Measurements from ENCODE around the gene TRIM14. TPM values are rescaled to one million over a fixed set of nuclear protein-coding genes. Genes with fewer than 3 reads are reported as not detected.

The TRIM14 gene
- total RNA-seq (2012; rRNA removed) (3.0 and 3.1 TPM in 2 replicates), polyA plus RNA-seq (2012; rRNA removed) (8.5 and 8.8 TPM in 2 replicates), Bru-seq, nascent RNA (percentile 43 among the genes with signal in this experiment), BruChase-seq, experiment 1, labeled RNA remaining after a 6-hour chase (percentile 46 among the genes with signal in this experiment), BruChase-seq, experiment 2, labeled RNA remaining after a 2-hour chase (percentile 42 among the genes with signal in this experiment)
- 4.9 and 10.8 TPM in 2 replicates for polyA plus RNA-seq (2012; cell fraction: cytosol; rRNA removed)
- polyA plus RNA-seq (2012; cell fraction: nucleus; rRNA removed; ENCODE audit: low replicate concordance): 9.1 and 11.8 TPM in 2 replicates
- long read RNA-seq, full-length matches to known transcripts: 2 of 14 reads
- long read RNA-seq, partial matches to known transcripts: 2 of 14 reads
- long read RNA-seq, other reads (novel, unspliced or antisense): 10 of 14 reads

- peak within 1 kb of the TSS; percentile 76 for H3K23ac ChIP-seq (ENCODE audit: low read depth, low read length)
- peak within 1 kb of the TSS; percentile 75; the same call in 1 of the 2 replicates for H3K56ac ChIP-seq (ENCODE audit: extremely low read depth, insufficient read depth, low read length)
- H3K79me1 ChIP-seq (ENCODE audit: low read depth in 1 of 2, low read length in 2 of 2): peaks cover 5 to 15% of the 10 kb centered on the region in 2 experiments; a peak in 2 of 4 replicates
- no peaks in the 10 kb centered on the region for H3K9me3 ChIP-seq (ENCODE audit: control insufficient read depth, insufficient read depth, low read length)
- peak within 1 kb of the TSS; percentile 70 for H3K4me3 ChIP-seq (ENCODE audit: insufficient read depth, low read depth, low read length)
- intact Hi-C loops (cut with micrococcal nuclease) (loop anchor here (2.0 kb wide), 2 partner anchors 144 to 196 kb away; partner anchors contain the start of gene TRMO), in situ Hi-C loops (cut with MboI; ENCODE audit: low sequenced_read_pairs) (no loop called here), dilution Hi-C loops (cut with HindIII; ENCODE audit: low sequenced_read_pairs, unreplicated experiment) (no loop called here)
- no TSS peak for BruUV-seq (replicated peaks)
- H2AK9ac ChIP-seq (replicated peaks; ENCODE audit: low read depth, low read length, poor library complexity): peak within 1 kb of the TSS; percentile 91
- H3K4me1 ChIP-seq (ENCODE audit: control insufficient read depth, insufficient read depth, low read length): no peaks in the 10 kb centered on the region
- no peaks in the 10 kb centered on the region for H3K36me3 ChIP-seq (ENCODE audit: control insufficient read depth, insufficient read depth, low read length)
- peak within 1 kb of the TSS; percentile 97 for H2AFZ ChIP-seq (replicated peaks; ENCODE audit: low read length, poor library complexity)
- no peaks in the 10 kb centered on the region for H3K27me3 ChIP-seq (ENCODE audit: control insufficient read depth, insufficient read depth, low read length)
- 0 out of 2 replicates have a peak within 1 kb of the TSS, but pooled peaks have one; percentile 20 for H2BK20ac ChIP-seq (ENCODE audit: low read depth, low read length)
- peak within 1 kb of the TSS; percentile 10 for H3K27ac ChIP-seq (ENCODE audit: insufficient read depth, low read length)
- peak within 1 kb of the TSS; percentile 91 for H3K4me2 ChIP-seq (ENCODE audit: low read depth, low read length)
- ATAC-seq (ENCODE audit: low read depth) (peak; percentile 98), DNase-seq (peak; percentile 55)
- H2BK5ac ChIP-seq (ENCODE audit: low read depth, low read length, poor library complexity, severe bottlenecking): no peak within 1 kb of the TSS
- peak within 1 kb of the TSS; percentile 16; the same call in 1 of the 2 replicates for H3K18ac ChIP-seq (ENCODE audit: low read depth, low read length)
- WGBS, 2 experiments (ENCODE audit: extremely low coverage in 2 of 2, insufficient read length in 1 of 2): 10% methylated on average over 32 of the region's 71 CpGs; no CpG with 5 or more reads in 1 of the 2 experiments
- H2BK15ac ChIP-seq (ENCODE audit: low read depth, low read length): peak within 1 kb of the TSS; percentile 5; the same call in 1 of the 3 replicates
- H2AK5ac ChIP-seq (ENCODE audit: low read depth, low read length): peak within 1 kb of the TSS; percentile 45; the same call in 1 of the 2 replicates
- H3K4ac ChIP-seq (ENCODE audit: low read depth, low read length): peak within 1 kb of the TSS; percentile 54
- peak within 1 kb of the TSS; percentile 68 to 94 for H4K8ac ChIP-seq (ENCODE audit: low read depth in 2 of 2, low read length in 2 of 2)
- ChIA-PET CTCF (interaction anchor here (0.7 to 1.0 kb wide), 2 partner anchors 138 to 141 kb away, joined by 3 to 5 read pairs; no protein-coding TSS in a partner anchor), POLR2A (ENCODE audit: unreplicated experiment) (interaction anchor here (0.6 kb wide), 1 partner anchor 177 kb away, joined by 9 read pairs; no protein-coding TSS in a partner anchor)
- H4K91ac ChIP-seq (ENCODE audit: insufficient read depth, low read depth, low read length): peak within 1 kb of the TSS; percentile 62
- peak within 1 kb of the TSS; percentile 56; the same call in 1 of the 2 replicates for H4K5ac ChIP-seq (ENCODE audit: low read depth, low read length)
- H3K14ac ChIP-seq (replicated peaks; ENCODE audit: low read depth, low read length): peak within 1 kb of the TSS; percentile 71
- H4K20me1 ChIP-seq (ENCODE audit: insufficient read depth, low read length): no peaks in the 10 kb centered on the region
- H3K9ac ChIP-seq (ENCODE audit: low read depth, low read length): peak within 1 kb of the TSS; percentile 38
- H2BK120ac ChIP-seq (ENCODE audit: low read depth, low read length): peak within 1 kb of the TSS; percentile 72
- H3K9me1 ChIP-seq (ENCODE audit: insufficient read depth, low read length): peaks cover 3% of the 10 kb centered on the region; the same call in 1 of the 2 replicates
- no peak for TF ChIP-seq MAFK (IDR thresholded peaks at IDR 0.05; ENCODE audit: low read depth, low read length)
- TF ChIP-seq MXI1 (IDR thresholded peaks at IDR 0.05; ENCODE audit: borderline replicate concordance, low read depth, low read length): peak; percentile 78; the same call in 1 of the 2 replicates
- peak; percentile 25; the same call in 1 of the 2 replicates for TF ChIP-seq SMC3 (IDR thresholded peaks at IDR 0.05; ENCODE audit: low read depth, low read length)
- TF ChIP-seq MAZ (IDR thresholded peaks at IDR 0.05; ENCODE audit: borderline replicate concordance, low read depth, low read length): no peak
- TF ChIP-seq CHD1 (IDR thresholded peaks at IDR 0.05; ENCODE audit: low read depth, low read length): no peak
- peak; percentile 46 for TF ChIP-seq CTCF (conservative IDR thresholded peaks at IDR 0.05; ENCODE audit: low read depth, low read length)
- TF ChIP-seq BHLHE40 (IDR thresholded peaks at IDR 0.05; ENCODE audit: low read depth, low read length): peak; percentile 75; the same call in 1 of the 2 replicates
- TF ChIP-seq RAD21 (IDR thresholded peaks at IDR 0.05; ENCODE audit: low read length): peak; percentile 39
- TF ChIP-seq RCOR1 (IDR thresholded peaks at IDR 0.05; ENCODE audit: insufficient replicate concordance, low read length): no peak
- TF ChIP-seq CEBPB (IDR thresholded peaks at IDR 0.05; ENCODE audit: low read depth, low read length): no peak
- no peak for TF ChIP-seq USF2 (IDR thresholded peaks at IDR 0.05; ENCODE audit: low read depth, low read length)
- no peak for TF ChIP-seq POLR2A (IDR thresholded peaks at IDR 0.05; ENCODE audit: low read depth, low read length)
Measured at GRCh38 chr9:98118640-98119601, at the start of gene TRIM14. Gene TRIM14 (minus strand): TSS chr9:98119222. CDS start chr9:98119188, 34 bp downstream.

All from IMR-90 (cell line).